Heart right ventricle (tissue), 16 donors: Measurements from ENCODE around the gene SYNDIG1. TPM values are rescaled to one million over a fixed set of nuclear protein-coding genes. Genes with fewer than 3 reads are reported as not detected.

Experiments
- ATAC-seq, 8 donors: fragments of 200-7000 bp; cut with Tn5 transposase; one replicate each; pipeline ENCODE4 v1.9.1; 2020; ENCODE audit warnings: mild to moderate bottlenecking in 8 of 8, moderate library complexity in 8 of 8, moderate number of reproducible peaks in 1 of 8
- DNase-seq, 2 donors: peaks; one replicate each; pipeline ENCODE4 v3.0.0-alpha.2; 2020
- H3K27ac ChIP-seq, 10 donors: fragments of 200-600 bp; sonication (generic) in 2 of 10; one replicate each; pipeline versions ENCODE4 v1.5.0 to v1.8.0; 2020 to 2022; ENCODE audit warnings: mild to moderate bottlenecking in 3 of 10
- H3K27me3 ChIP-seq, 7 donors: fragments of 200-600 bp; one replicate each; pipeline ENCODE4 v1.8.0; 2021 to 2022; ENCODE audit warnings: mild to moderate bottlenecking in 2 of 7
- H3K36me3 ChIP-seq, 9 donors: fragments of 200-600 bp; sonication (generic) in 1 of 9; one replicate each; pipeline versions ENCODE4 v1.5.0 to v1.8.0; 2020 to 2022; ENCODE audit warnings: mild to moderate bottlenecking in 2 of 9
- H3K4me1 ChIP-seq, 9 donors: fragments of 200-600 bp; sonication (generic) in 1 of 9; one replicate each; pipeline versions ENCODE4 v1.5.0 to v1.8.0; 2020 to 2022; ENCODE audit warnings: mild to moderate bottlenecking in 4 of 9
- H3K4me3 ChIP-seq, 10 donors: fragments of 200-600 bp; sonication (generic) in 2 of 10; one replicate each; pipeline versions ENCODE4 v1.5.0 to v1.8.0; 2020 to 2022; ENCODE audit warnings: mild to moderate bottlenecking in 7 of 10, moderate library complexity in 2 of 10
- H3K9me3 ChIP-seq, 11 donors: fragments of 200-600 bp in 10 of 11; sonication (generic) in 2 of 11; one replicate each; pipeline versions ENCODE4 v1.5.0 to v1.8.0; 2013 to 2022; ENCODE audit warnings: mild to moderate bottlenecking in 2 of 11, control low read depth in 1 of 11, moderate library complexity in 1 of 11
- CTCF ChIP-seq, 9 donors: fragments of 200-600 bp; sonication (generic) in 2 of 9; IDR thresholded peaks; one replicate each; pipeline versions ENCODE4 v1.5.0 to v1.8.0; 2021 to 2022; ENCODE audit warnings: antibody characterized with exemption in 9 of 9, mild to moderate bottlenecking in 5 of 9, moderate library complexity in 1 of 9
- WGBS, 2 donors: extraction: QIAGEN DNeasy Blood & Tissue Kit; methylation state at CpG; one replicate each; pipeline ENCODE4 v1.1.7; 2013; ENCODE audit warnings: inconsistent platforms in 1 of 2; 5-methylcytosine and 5-hydroxymethylcytosine counted together
- intact Hi-C, 10 donors: fragments of 100-400 bp; cut with DNase I; formaldehyde crosslinking; loops; one replicate each; pipeline versions ENCODE4 v1.11.1 to v1.14.2; 2022
- polyA plus RNA-seq, 2 donors: library from polyadenylated mRNA; stranded (reverse); fragments of 200-250 nt; gene quantifications; one replicate each; pipeline ENCODE4 v1.2.3, GENCODE V29; 2013
- total RNA-seq, 10 donors: library from RNA; stranded (reverse); fragmentation: NEBNext Ultra II Directional in 3 of 10; extraction: Animal tissue kit (Norgen Biotek cat#: 25700) in 3 of 10; gene quantifications; one replicate each; pipeline versions ENCODE4 v1.2.1 to v1.2.4, GENCODE V29; 2021 to 2023
- donor health status: Arrhythmogenic right ventricular cardiomyopathy.
- donor health status: ischemic (EF 13 %, LVEDD 7.1; RV severe dilation, severe dysfunction).
- donor health status: healthy with polysubstance abuse.
- donor health status: DM: no; HTN: yes; CAD: no.
- donor health status: DM: no; HTN: no; CAD: no.
- donor health status: ischemic (EF 25% LVEDD 6.9; RV normal size, moderate dysfunction).
- donor health status: ischemic (EF 25% LVEDD 5.7; RV mildly dilated, moderate dysfunction).
- donor health status: healthy.
- donor health status: DM: yes; HTN: yes; CAD: no.
- donor health status: Ischemic cardiomyopathy.
- donor health status: ischemic (EF 35%, LVEDD 5.7; RV mildly dilated, moderate dysfunction).
- donor health status: nonischemic (EF 11% LVEDD 7.7; RV severe dilation, severe dysfunction).
- donor health status: DM: yes; HTN: yes; CAD: no.
- donor health status: PGD.
- donor health status: ischemic (EF 29% LVEDD 5.4; RV normal size, mild dysfunction).
- donor health status: nonischemic (EF 23%, LVEDD 6.1; RV moderate dilation, normal function).

The SYNDIG1 gene
- total and polyA plus RNA-seq, 12 donors, result 8.6 to 34.7 (median 19.9) TPM

- Histone ChIP-seq H3K4me3 (no peak overlapping the region), H3K36me3 (no peaks in the 10 kb centered on the region), H3K9me3 (no peaks in the 10 kb centered on the region), H3K27ac (peak overlapping the region in 8 of 10 donors; percentile 34 to 76 (median 63)), H3K4me1 (peaks cover 0 to 18% (median 5%) of the 10 kb centered on the region in 9 donors), H3K27me3 (peaks cover 0 to 33% (median 29%) of the 10 kb centered on the region in 7 donors)
- ATAC-seq (peak; percentile 54 to 86 (median 74)), DNase-seq (peak; percentile 30 to 72)
- no peak for TF ChIP-seq CTCF (IDR thresholded peaks at IDR 0.05)
- intact Hi-C loops, result loop anchor here in 3 of 10 donors (5.0 to 10.0 kb wide), 2 partner anchors 37 to 311 kb away; no protein-coding TSS in a partner anchor
- WGBS, 2 donors, result 23 to 32% methylated on average over 3 of the region's 3 CpGs
Observed at GRCh38 chr20:24465730-24466129, 3.7 kb upstream of the SYNDIG1 start.

- intact Hi-C loops, result loop anchor here in 3 of 10 donors (5.0 to 10.0 kb wide), 2 partner anchors 34 to 314 kb away; no protein-coding TSS in a partner anchor
- no peak for DNase-seq
Observed at GRCh38 chr20:24468401-24469115, 871 bp upstream of the SYNDIG1 start.

GRCh38 chr20:24469894-24470745 is 691 bp downstream of the SYNDIG1 start:
- intact Hi-C loops, result loop anchor here in 4 of 10 donors (5.0 to 10.0 kb wide), 3 partner anchors 32 to 315 kb away; no protein-coding TSS in a partner anchor
- Histone ChIP-seq H3K27ac (peak overlapping the region; percentile 20 to 92 (median 77)), H3K27me3 (peaks cover 0 to 63% (median 43%) of the 10 kb centered on the region in 7 donors), H3K9me3 (no peaks in the 10 kb centered on the region), H3K4me3 (peak overlapping the region; percentile 38 to 65 (median 58)), H3K4me1 (peaks cover 0 to 37% (median 9%) of the 10 kb centered on the region in 9 donors), H3K36me3 (no peaks in the 10 kb centered on the region)
- DNase-seq (peak in 1 of 2 donors; percentile 21), ATAC-seq (peak; percentile 4 to 49 (median 15))
- TF ChIP-seq CTCF (IDR thresholded peaks at IDR 0.05), result no peak
- WGBS, 2 donors, result 1% methylated on average over 62 of the region's 62 CpGs

More at GRCh38 chr20:24468401-24469115, 871 bp upstream of the SYNDIG1 start:
- TF ChIP-seq CTCF (IDR thresholded peaks at IDR 0.05), result no peak
- peaks cover 0 to 58% (median 45%) of the 10 kb centered on the region in 7 donors for H3K27me3 ChIP-seq
- no peak for ATAC-seq
- H3K36me3 ChIP-seq, result no peaks in the 10 kb centered on the region
- H3K4me1 ChIP-seq, result peaks cover 0 to 40% (median 9%) of the 10 kb centered on the region in 9 donors
- H3K4me3 ChIP-seq, result peak overlapping the region in 9 of 10 donors; percentile 47 to 65 (median 59)
- H3K27ac ChIP-seq, result peak overlapping the region in 9 of 10 donors; percentile 60 to 92 (median 79)
- no peaks in the 10 kb centered on the region for H3K9me3 ChIP-seq
- 35 to 43% methylated on average over 23 of the region's 23 CpGs for WGBS, 2 donors
